Keratinocyte (primary cell): ENCODE measurements around the gene ZNF423. TPM values are rescaled to one million over a fixed set of nuclear protein-coding genes. Genes with fewer than 3 reads are reported as not detected.

ENCODE experiments used
- DNase-seq: peaks from one replicate; pipeline ENCODE4 v3.0.0-alpha.2; 2011; ENCODE audit warnings: low read depth, missing footprints, low spot score
- FAIRE-seq: peaks from 2 replicates; lab custom pipeline; 2011; peaks lifted over from hg19 to GRCh38; lab: Jason Lieb, UNC
- H2AFZ ChIP-seq: 2 replicates; pipeline ENCODE4 v1.6.0; 2012; ENCODE audit warnings: low read length, control low read depth, inconsistent platforms; ENCODE audit not compliant: control insufficient read depth
- H3K27ac ChIP-seq: 2 replicates; pipeline ENCODE4 v1.5.1; 2011; ENCODE audit warnings: low read length; ENCODE audit not compliant: control insufficient read depth, insufficient read depth
- H3K27me3 ChIP-seq: 3 replicates; pipeline ENCODE4 v1.6.0; 2011; ENCODE audit warnings: low read length; ENCODE audit not compliant: control insufficient read depth, insufficient read depth; ENCODE audit errors: extremely low read depth
- H3K36me3 ChIP-seq, 2 experiments: 2 replicates in 1 of 2; 3 replicates in 1 of 2; pipeline ENCODE4 v1.5.1; 2011; ENCODE audit warnings: low read length in 2 of 2, mild to moderate bottlenecking in 1 of 2; ENCODE audit not compliant: control insufficient read depth in 2 of 2, insufficient read depth in 2 of 2; ENCODE audit errors: extremely low read depth in 1 of 2
- H3K4me1 ChIP-seq: 3 replicates; pipeline ENCODE4 v1.5.1; 2011; ENCODE audit warnings: low read length; ENCODE audit not compliant: control insufficient read depth, insufficient read depth; ENCODE audit errors: extremely low read depth
- H3K4me2 ChIP-seq: 3 replicates; pipeline ENCODE4 v1.6.0; 2011; ENCODE audit warnings: low read depth, low read length; ENCODE audit not compliant: control insufficient read depth, insufficient read depth; ENCODE audit errors: extremely low read depth
- H3K4me3 ChIP-seq, 3 experiments: fragments of 200-600 bp in 1 of 3; sonication (generic) in 1 of 3; 2 replicates in 2 of 3; 3 replicates in 1 of 3; pipeline ENCODE4 v1.5.1; 2011 to 2016; ENCODE audit warnings: low read length in 3 of 3, mild to moderate bottlenecking in 3 of 3, control low read depth in 2 of 3, inconsistent platforms in 1 of 3, low read depth in 1 of 3, mixed read lengths in 1 of 3, mixed run types in 1 of 3, moderate library complexity in 1 of 3; ENCODE audit not compliant: control insufficient read depth in 2 of 3, insufficient read depth in 2 of 3; ENCODE audit errors: extremely low read depth in 1 of 3
- H3K79me2 ChIP-seq: 2 replicates; pipeline ENCODE4 v1.6.0; 2012; ENCODE audit warnings: low read length; ENCODE audit not compliant: control insufficient read depth, insufficient read depth
- H3K9ac ChIP-seq: 3 replicates; pipeline ENCODE4 v1.6.0; 2011; ENCODE audit warnings: low read length; ENCODE audit not compliant: control insufficient read depth, insufficient read depth; ENCODE audit errors: extremely low read depth
- H3K9me1 ChIP-seq: 3 replicates; pipeline ENCODE4 v1.6.0; 2011; ENCODE audit warnings: low read length; ENCODE audit not compliant: control insufficient read depth, insufficient read depth; ENCODE audit errors: extremely low read depth
- H3K9me3 ChIP-seq: 2 replicates; pipeline ENCODE4 v1.5.1; 2012; ENCODE audit warnings: low read depth, low read length; ENCODE audit not compliant: control insufficient read depth
- H4K20me1 ChIP-seq: 3 replicates; pipeline ENCODE4 v1.6.0; 2011; ENCODE audit warnings: low read length; ENCODE audit not compliant: control insufficient read depth, insufficient read depth; ENCODE audit errors: extremely low read depth
- EZH2 ChIP-seq: IDR thresholded peaks from one replicate; pipeline ENCODE4 v1.6.1; 2012; ENCODE audit warnings: inconsistent platforms, mild to moderate bottlenecking, low read length, moderate library complexity
- dilution Hi-C: fragments of 300-500 bp; cut with MboI; formaldehyde crosslinking; loops from one replicate; pipeline ENCODE4 v1.7.0; 2020; ENCODE audit warnings: low sequenced_read_pairs; ENCODE audit not compliant: extremely low pct_ligation_motif_present
- polyA plus RNA-seq, 5 experiments: library from polyadenylated mRNA; depleted of rRNA in 3 of 5; stranded (reverse) in 3 of 5; stranded (forward) in 1 of 5; unstranded in 1 of 5; fragments of >200 nt; gene quantifications; 1 replicate in 1 of 5; 2 replicates in 3 of 5; 3 replicates in 1 of 5; pipeline versions ENCODE4 v1.2.1 to v1.2.3, GENCODE V29; 2011 to 2012; ENCODE audit warnings: missing spikeins in 2 of 5, low read depth in 1 of 5, low replicate concordance in 1 of 5
- TF ChIP-seq, protein P1 (sequence below), 3 experiments: IDR thresholded peaks in 1 of 3; conservative IDR thresholded peaks in 1 of 3; optimal IDR thresholded peaks in 1 of 3; 2 replicates in 2 of 3; 3 replicates in 1 of 3; pipeline versions ENCODE3 to v1.5.1; 2011; ENCODE audit warnings: low read length in 3 of 3, mild to moderate bottlenecking in 3 of 3, moderate library complexity in 2 of 3, control low read depth in 1 of 3, inconsistent platforms in 1 of 3; ENCODE audit not compliant: insufficient read depth in 2 of 3; ENCODE audit errors: extremely low read depth in 1 of 3

Gene ZNF423
- polyA plus RNA-seq, 1 donor (not counting 4 experiments of a cell fraction or from before 2014, with no cell fraction given): 0.05 TPM

DNA sequence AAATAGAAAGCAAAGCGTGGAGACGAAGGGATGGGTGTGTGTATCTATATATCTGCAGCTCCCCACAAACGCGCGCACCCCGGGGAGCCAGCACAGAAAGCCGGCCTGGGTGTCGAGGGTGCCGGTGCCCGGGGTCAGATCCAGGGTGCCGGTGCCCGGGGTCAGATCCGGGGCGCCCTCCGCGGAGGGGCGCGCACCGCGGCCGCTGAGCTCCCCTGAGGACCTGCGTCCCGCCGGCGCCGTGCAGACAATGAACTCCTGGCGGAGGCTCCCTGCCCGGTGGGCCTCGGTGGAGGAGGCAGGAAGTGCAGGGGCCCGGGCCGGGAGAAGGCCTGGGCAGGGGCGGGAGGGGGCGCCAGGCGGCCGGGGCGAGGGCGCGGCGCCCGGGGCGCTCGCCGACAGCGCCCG, 1.1 kb downstream of the ZNF423 start:
- Histone ChIP-seq H3K9me3 (no peaks in the 10 kb centered on the region), H3K36me3 (no peaks in the 10 kb centered on the region), H3K4me2 (peak overlapping the region; percentile 37), H3K9me1 (no peaks in the 10 kb centered on the region), H3K27ac (no peak overlapping the region), H3K4me1 (peaks cover 2% of the 10 kb centered on the region), H3K27me3 (peaks cover 54% of the 10 kb centered on the region), H3K9ac (no peak overlapping the region), H3K4me3 (peak overlapping the region in 2 of 3 experiments; percentile 38 to 42), H2AFZ (no peak overlapping the region), H4K20me1 (no peaks in the 10 kb centered on the region), H3K79me2 (no peaks in the 10 kb centered on the region)
- no peak for FAIRE-seq
- dilution Hi-C loops: no loop called here
- TF ChIP-seq, protein P1, sequence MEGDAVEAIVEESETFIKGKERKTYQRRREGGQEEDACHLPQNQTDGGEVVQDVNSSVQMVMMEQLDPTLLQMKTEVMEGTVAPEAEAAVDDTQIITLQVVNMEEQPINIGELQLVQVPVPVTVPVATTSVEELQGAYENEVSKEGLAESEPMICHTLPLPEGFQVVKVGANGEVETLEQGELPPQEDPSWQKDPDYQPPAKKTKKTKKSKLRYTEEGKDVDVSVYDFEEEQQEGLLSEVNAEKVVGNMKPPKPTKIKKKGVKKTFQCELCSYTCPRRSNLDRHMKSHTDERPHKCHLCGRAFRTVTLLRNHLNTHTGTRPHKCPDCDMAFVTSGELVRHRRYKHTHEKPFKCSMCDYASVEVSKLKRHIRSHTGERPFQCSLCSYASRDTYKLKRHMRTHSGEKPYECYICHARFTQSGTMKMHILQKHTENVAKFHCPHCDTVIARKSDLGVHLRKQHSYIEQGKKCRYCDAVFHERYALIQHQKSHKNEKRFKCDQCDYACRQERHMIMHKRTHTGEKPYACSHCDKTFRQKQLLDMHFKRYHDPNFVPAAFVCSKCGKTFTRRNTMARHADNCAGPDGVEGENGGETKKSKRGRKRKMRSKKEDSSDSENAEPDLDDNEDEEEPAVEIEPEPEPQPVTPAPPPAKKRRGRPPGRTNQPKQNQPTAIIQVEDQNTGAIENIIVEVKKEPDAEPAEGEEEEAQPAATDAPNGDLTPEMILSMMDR (optimal IDR thresholded peaks at IDR 0.05 in 1 of 3, IDR thresholded peaks at IDR 0.05 in 1 of 3, conservative IDR thresholded peaks at IDR 0.05 in 1 of 3; ENCODE audit: extremely low read depth in 1 of 3, insufficient read depth in 2 of 3, low read length in 3 of 3): no peak
- no peak for DNase-seq

DNA sequence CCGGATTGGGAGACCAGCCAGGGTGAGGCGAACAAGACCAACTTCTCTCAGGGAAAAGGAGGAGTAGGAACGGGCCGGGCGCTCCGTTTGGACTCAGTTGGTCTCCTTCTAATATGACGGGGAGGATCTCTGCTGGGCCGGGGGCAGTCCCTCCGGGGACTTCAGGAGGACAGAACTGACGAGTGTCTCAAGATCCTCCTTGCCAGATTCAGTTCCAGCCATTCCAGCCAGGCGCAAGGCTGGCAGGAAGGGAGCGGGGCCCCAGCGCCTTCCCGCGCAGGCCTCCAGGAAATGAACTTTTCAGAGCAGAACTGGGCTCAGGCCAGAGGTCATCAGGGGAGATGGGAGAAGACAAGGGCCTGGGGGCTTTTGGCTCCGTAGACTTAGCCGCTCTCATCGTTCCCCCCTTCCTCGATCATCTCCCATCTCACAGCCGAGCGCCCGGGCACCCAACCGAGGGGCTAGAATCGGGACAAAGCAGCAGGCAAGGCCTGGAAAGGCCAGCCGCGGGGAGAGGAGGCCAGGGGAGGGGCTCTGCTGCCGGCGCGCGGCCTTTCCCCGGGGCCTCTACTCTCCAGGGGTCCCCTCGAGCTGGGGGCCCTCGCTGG, 1.6 kb downstream of the ZNF423 start:
- TF ChIP-seq, protein P1 (optimal IDR thresholded peaks at IDR 0.05 in 1 of 3, IDR thresholded peaks at IDR 0.05 in 1 of 3, conservative IDR thresholded peaks at IDR 0.05 in 1 of 3; ENCODE audit: extremely low read depth in 1 of 3, insufficient read depth in 2 of 3, low read length in 3 of 3): no peak
- peak; percentile 17 for TF ChIP-seq EZH2
- no peaks in the 10 kb centered on the region for H3K79me2 ChIP-seq
- H2AFZ ChIP-seq: no peak overlapping the region
- no peak overlapping the region for H3K4me3 ChIP-seq
- no peaks in the 10 kb centered on the region for H3K9me3 ChIP-seq
- DNase-seq (no peak), FAIRE-seq (no peak)
- dilution Hi-C loops: no loop called here
- H3K4me1 ChIP-seq: peaks cover 2% of the 10 kb centered on the region
- H3K27me3 ChIP-seq: peaks cover 49% of the 10 kb centered on the region
- no peaks in the 10 kb centered on the region for H3K9me1 ChIP-seq
- no peak overlapping the region for H3K27ac ChIP-seq
- no peaks in the 10 kb centered on the region for H4K20me1 ChIP-seq
- peak overlapping the region; percentile 37 for H3K4me2 ChIP-seq
- H3K9ac ChIP-seq: no peak overlapping the region
- no peaks in the 10 kb centered on the region for H3K36me3 ChIP-seq
